ENCODE data around the gene RPS6KA3. TPM values are rescaled to one million over a fixed set of nuclear protein-coding genes. Genes with fewer than 3 reads are reported as not detected.

The RPS6KA3 gene
- total RNA-seq, 1 experiment from 2014 or later = 35.5 TPM

DNA sequence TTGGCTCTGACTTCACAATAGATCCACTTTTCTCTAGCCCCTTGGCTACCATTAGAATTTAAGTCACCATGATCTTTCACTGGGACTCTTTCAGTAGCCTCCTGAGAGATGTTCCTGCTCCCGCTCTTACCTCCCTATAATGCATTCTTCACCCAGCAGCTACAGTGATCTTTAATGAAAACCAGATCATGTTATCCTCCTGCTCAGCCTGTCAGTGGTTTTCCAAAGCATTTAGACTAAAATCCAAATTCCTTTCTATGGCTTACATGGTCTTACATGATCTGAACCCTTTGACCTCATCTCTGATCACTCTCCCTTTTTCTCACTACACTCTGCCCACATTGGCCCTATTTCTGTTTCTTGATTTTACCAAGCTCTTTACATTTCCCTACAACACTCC is 18.3 kb upstream of the RPS6KA3 start:
- Histone ChIP-seq H3K4me3 (replicated peaks in 1 of 2; ENCODE audit: low read depth in 1 of 2, low read length in 2 of 2) (no peak overlapping the region), H4K20me1 (ENCODE audit: insufficient read depth) (no peaks in the 10 kb centered on the region), H3K4me2 (ENCODE audit: low read length) (no peak overlapping the region), H3K9me2 (ENCODE audit: insufficient read depth) (no peaks in the 10 kb centered on the region), H2AFZ (ENCODE audit: low read depth, low read length, poor library complexity, severe bottlenecking) (no peak overlapping the region), H3K36me3 (ENCODE audit: control insufficient read depth in 1 of 2, insufficient read depth in 2 of 2, low read length in 2 of 2) (no peaks in the 10 kb centered on the region), H3K79me2 (ENCODE audit: insufficient read depth, low read length) (no peaks in the 10 kb centered on the region), H3K9me3 (ENCODE audit: control insufficient read depth in 1 of 2, insufficient read depth in 1 of 2, low read depth in 1 of 2, low read length in 2 of 2) (no peaks in the 10 kb centered on the region), H3K4me1 (ENCODE audit: control insufficient read depth in 1 of 2, insufficient read depth in 2 of 2, low read length in 2 of 2) (no peaks in the 10 kb centered on the region), H3K27ac (ENCODE audit: low read depth, low read length) (no peak overlapping the region), H3K9ac (ENCODE audit: low read length) (no peak overlapping the region), H3K27me3 (ENCODE audit: insufficient read depth, low read length) (no peaks in the 10 kb centered on the region)
- ChIA-PET RAD21 (ENCODE audit: low non-redundant PET in 1 of 2, low total read pairs in 2 of 2, uncharacterized antibody in 2 of 2, unreplicated experiment in 2 of 2) (no interaction called here), CTCF (no interaction called here), POLR2A (no interaction called here)
- BruUV-seq (replicated peaks) = no TSS peak
- intact Hi-C loops (cut with micrococcal nuclease) = no loop called here
- DNase-seq (ENCODE audit: low read depth, low spot score) (no peak), ATAC-seq (no peak)
- TF ChIP-seq, protein P1, sequence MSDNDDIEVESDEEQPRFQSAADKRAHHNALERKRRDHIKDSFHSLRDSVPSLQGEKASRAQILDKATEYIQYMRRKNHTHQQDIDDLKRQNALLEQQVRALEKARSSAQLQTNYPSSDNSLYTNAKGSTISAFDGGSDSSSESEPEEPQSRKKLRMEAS (IDR thresholded peaks at IDR 0.05) = no peak
- TF ChIP-seq ELF1 (IDR thresholded peaks at IDR 0.05; ENCODE audit: borderline replicate concordance, low read depth) (no peak), EZH2phosphoT487 (IDR thresholded peaks at IDR 0.05; ENCODE audit: borderline replicate concordance) (no peak), JUND (IDR thresholded peaks at IDR 0.05) (no peak), RAD21 (IDR thresholded peaks at IDR 0.05; ENCODE audit: low read depth) (no peak), FOSL1 (IDR thresholded peaks at IDR 0.05; ENCODE audit: low read depth) (no peak), SRF (IDR thresholded peaks at IDR 0.05; ENCODE audit: low read depth) (no peak), CEBPB (IDR thresholded peaks at IDR 0.05; ENCODE audit: low read depth) (no peak), YY1 (IDR thresholded peaks at IDR 0.05; ENCODE audit: extremely low read depth, insufficient replicate concordance, low read depth, low read length) (no peak), CBX3 (IDR thresholded peaks at IDR 0.05; ENCODE audit: low read depth) (no peak), ZNF274 (IDR thresholded peaks at IDR 0.05; ENCODE audit: low read depth, low read length) (no peak)
- TF ChIP-seq, protein P2, sequence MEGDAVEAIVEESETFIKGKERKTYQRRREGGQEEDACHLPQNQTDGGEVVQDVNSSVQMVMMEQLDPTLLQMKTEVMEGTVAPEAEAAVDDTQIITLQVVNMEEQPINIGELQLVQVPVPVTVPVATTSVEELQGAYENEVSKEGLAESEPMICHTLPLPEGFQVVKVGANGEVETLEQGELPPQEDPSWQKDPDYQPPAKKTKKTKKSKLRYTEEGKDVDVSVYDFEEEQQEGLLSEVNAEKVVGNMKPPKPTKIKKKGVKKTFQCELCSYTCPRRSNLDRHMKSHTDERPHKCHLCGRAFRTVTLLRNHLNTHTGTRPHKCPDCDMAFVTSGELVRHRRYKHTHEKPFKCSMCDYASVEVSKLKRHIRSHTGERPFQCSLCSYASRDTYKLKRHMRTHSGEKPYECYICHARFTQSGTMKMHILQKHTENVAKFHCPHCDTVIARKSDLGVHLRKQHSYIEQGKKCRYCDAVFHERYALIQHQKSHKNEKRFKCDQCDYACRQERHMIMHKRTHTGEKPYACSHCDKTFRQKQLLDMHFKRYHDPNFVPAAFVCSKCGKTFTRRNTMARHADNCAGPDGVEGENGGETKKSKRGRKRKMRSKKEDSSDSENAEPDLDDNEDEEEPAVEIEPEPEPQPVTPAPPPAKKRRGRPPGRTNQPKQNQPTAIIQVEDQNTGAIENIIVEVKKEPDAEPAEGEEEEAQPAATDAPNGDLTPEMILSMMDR (IDR thresholded peaks at IDR 0.05 in 2 of 3, conservative IDR thresholded peaks at IDR 0.05 in 1 of 3; ENCODE audit: borderline replicate concordance in 1 of 3, insufficient read depth in 1 of 3, low read depth in 2 of 3, low read length in 2 of 3) = no peak
- TF ChIP-seq, protein P3, sequence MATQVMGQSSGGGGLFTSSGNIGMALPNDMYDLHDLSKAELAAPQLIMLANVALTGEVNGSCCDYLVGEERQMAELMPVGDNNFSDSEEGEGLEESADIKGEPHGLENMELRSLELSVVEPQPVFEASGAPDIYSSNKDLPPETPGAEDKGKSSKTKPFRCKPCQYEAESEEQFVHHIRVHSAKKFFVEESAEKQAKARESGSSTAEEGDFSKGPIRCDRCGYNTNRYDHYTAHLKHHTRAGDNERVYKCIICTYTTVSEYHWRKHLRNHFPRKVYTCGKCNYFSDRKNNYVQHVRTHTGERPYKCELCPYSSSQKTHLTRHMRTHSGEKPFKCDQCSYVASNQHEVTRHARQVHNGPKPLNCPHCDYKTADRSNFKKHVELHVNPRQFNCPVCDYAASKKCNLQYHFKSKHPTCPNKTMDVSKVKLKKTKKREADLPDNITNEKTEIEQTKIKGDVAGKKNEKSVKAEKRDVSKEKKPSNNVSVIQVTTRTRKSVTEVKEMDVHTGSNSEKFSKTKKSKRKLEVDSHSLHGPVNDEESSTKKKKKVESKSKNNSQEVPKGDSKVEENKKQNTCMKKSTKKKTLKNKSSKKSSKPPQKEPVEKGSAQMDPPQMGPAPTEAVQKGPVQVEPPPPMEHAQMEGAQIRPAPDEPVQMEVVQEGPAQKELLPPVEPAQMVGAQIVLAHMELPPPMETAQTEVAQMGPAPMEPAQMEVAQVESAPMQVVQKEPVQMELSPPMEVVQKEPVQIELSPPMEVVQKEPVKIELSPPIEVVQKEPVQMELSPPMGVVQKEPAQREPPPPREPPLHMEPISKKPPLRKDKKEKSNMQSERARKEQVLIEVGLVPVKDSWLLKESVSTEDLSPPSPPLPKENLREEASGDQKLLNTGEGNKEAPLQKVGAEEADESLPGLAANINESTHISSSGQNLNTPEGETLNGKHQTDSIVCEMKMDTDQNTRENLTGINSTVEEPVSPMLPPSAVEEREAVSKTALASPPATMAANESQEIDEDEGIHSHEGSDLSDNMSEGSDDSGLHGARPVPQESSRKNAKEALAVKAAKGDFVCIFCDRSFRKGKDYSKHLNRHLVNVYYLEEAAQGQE (IDR thresholded peaks at IDR 0.05; ENCODE audit: low read depth) = no peak
- TF ChIP-seq, protein P4, sequence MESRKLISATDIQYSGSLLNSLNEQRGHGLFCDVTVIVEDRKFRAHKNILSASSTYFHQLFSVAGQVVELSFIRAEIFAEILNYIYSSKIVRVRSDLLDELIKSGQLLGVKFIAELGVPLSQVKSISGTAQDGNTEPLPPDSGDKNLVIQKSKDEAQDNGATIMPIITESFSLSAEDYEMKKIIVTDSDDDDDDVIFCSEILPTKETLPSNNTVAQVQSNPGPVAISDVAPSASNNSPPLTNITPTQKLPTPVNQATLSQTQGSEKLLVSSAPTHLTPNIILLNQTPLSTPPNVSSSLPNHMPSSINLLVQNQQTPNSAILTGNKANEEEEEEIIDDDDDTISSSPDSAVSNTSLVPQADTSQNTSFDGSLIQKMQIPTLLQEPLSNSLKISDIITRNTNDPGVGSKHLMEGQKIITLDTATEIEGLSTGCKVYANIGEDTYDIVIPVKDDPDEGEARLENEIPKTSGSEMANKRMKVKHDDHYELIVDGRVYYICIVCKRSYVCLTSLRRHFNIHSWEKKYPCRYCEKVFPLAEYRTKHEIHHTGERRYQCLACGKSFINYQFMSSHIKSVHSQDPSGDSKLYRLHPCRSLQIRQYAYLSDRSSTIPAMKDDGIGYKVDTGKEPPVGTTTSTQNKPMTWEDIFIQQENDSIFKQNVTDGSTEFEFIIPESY (IDR thresholded peaks at IDR 0.05; ENCODE audit: extremely low read depth, insufficient replicate concordance, low read length) = no peak

All from HCT116 (cell line).